OCI-LY1 (cell line): ENCODE data around the gene SPNS2.

Experiments used
- CTCF ChIP-seq: fragments of 200-600 bp; sonication (generic), shearing (Covaris generic); IDR thresholded peaks from 2 replicates; pipeline ENCODE4 v1.5.1; 2017; ENCODE audit warnings: mild to moderate bottlenecking, antibody characterized with exemption, low read length, moderate library complexity, mixed read lengths
- EZH2 ChIP-seq: fragments of 200-600 bp; sonication (generic), shearing (Covaris generic); IDR thresholded peaks from 2 replicates; pipeline ENCODE4 v1.8.0; 2017; ENCODE audit warnings: borderline replicate concordance, mixed run types, mild to moderate bottlenecking, antibody characterized with exemption, low read length, moderate library complexity, mixed read lengths

- TF ChIP-seq EZH2: no peak
- TF ChIP-seq CTCF: no peak
Observed at GRCh38 chr17:4483012-4483840, 15.5 kb upstream of the SPNS2 start.
